GM12878 (cell line): ENCODE measurements around the gene ELP4. TPM values are rescaled to one million over a fixed set of nuclear protein-coding genes. Genes with fewer than 3 reads are reported as not detected.

Experiments
- ATAC-seq: fragments of 200-7000 bp; cut with Tn5 transposase; 3 replicates; pipeline ENCODE4 v1.9.1; 2020; ENCODE audit warnings: mild to moderate bottlenecking, moderate library complexity
- BruUV-seq: library from RNA; stranded (reverse); fragments of 400-500 nt; replicated peaks from 2 replicates; lab custom pipeline; 2021; lab: Mats Ljungman, UMichigan
- CTCF ChIA-PET: fragments of 300-600 bp; sonication (Branson Sonifier 250); formaldehyde crosslinking; extraction: SDS; loops from one replicate; lab custom pipeline; 2021; ENCODE audit warnings: inconsistent platforms; lab: Yijun Ruan, JAX
- POLR2A ChIA-PET: fragments of 350-600 bp; formaldehyde crosslinking; extraction: SDS; loops from one replicate; lab custom pipeline; 2021; ENCODE audit warnings: inconsistent platforms; lab: Charles Lee
- RAD21 ChIA-PET: fragments of 300-600 bp; sonication (Branson Sonifier 250); formaldehyde crosslinking; loops from one replicate; lab custom pipeline; 2023; ENCODE audit warnings: antibody characterized with exemption; ENCODE audit not compliant: unreplicated experiment; lab: Charles Lee
- SMC1A ChIA-PET: fragments of 300-600 bp; sonication (Branson Sonifier 250); formaldehyde crosslinking; loops from one replicate; lab custom pipeline; 2023; ENCODE audit not compliant: unreplicated experiment, uncharacterized antibody; lab: Charles Lee
- DNase-seq: peaks from one replicate; pipeline ENCODE4 v3.0.0-alpha.2; 2011; ENCODE audit warnings: low read depth, low spot score
- FAIRE-seq: peaks from 3 replicates; lab custom pipeline; 2011; peaks lifted over from hg19 to GRCh38; lab: Jason Lieb, UNC
- H2AFZ ChIP-seq: 2 replicates; pipeline ENCODE4 v1.6.0; 2011; ENCODE audit warnings: low read depth, low read length, control low read depth; ENCODE audit not compliant: control insufficient read depth
- H3K27ac ChIP-seq: 2 replicates; pipeline ENCODE4 v1.5.1; 2011; ENCODE audit warnings: control low read depth; ENCODE audit not compliant: control insufficient read depth, insufficient read depth
- H3K27me3 ChIP-seq, 2 experiments: replicated peaks in 1 of 2; 2 replicates each; pipeline versions ENCODE4 v1.6.0 to v1.6.1; 2011; ENCODE audit warnings: low read length in 1 of 2; ENCODE audit not compliant: control insufficient read depth in 2 of 2, insufficient read depth in 2 of 2
- H3K36me3 ChIP-seq, 2 experiments: 2 replicates each; pipeline ENCODE4 v1.5.1; 2011; ENCODE audit warnings: low read length in 1 of 2; ENCODE audit not compliant: control insufficient read depth in 2 of 2, insufficient read depth in 2 of 2
- H3K4me1 ChIP-seq: 2 replicates; pipeline ENCODE4 v1.6.1; 2011; ENCODE audit warnings: mild to moderate bottlenecking, low read length, moderate library complexity, mixed read lengths; ENCODE audit not compliant: control insufficient read depth, insufficient read depth
- H3K4me2 ChIP-seq: 2 replicates; pipeline ENCODE4 v1.6.0; 2011; ENCODE audit warnings: control low read depth; ENCODE audit not compliant: control insufficient read depth, insufficient read depth
- H3K4me3 ChIP-seq: fragments of 200-600 bp; sonication (generic); 2 replicates; pipeline ENCODE4 v1.5.1; 2016
- H3K79me2 ChIP-seq: 2 replicates; pipeline ENCODE4 v1.6.0; 2011; ENCODE audit warnings: low read length; ENCODE audit not compliant: control insufficient read depth, insufficient read depth
- H3K9ac ChIP-seq: 2 replicates; pipeline ENCODE4 v1.8.0; 2011; ENCODE audit warnings: low read length, control low read depth, mixed read lengths; ENCODE audit not compliant: control insufficient read depth, insufficient read depth
- H3K9me3 ChIP-seq: replicated peaks from 3 replicates; pipeline ENCODE4 v1.5.1; 2011; ENCODE audit warnings: mild to moderate bottlenecking, low read length; ENCODE audit not compliant: control insufficient read depth, insufficient read depth
- H4K20me1 ChIP-seq: 2 replicates; pipeline ENCODE4 v1.6.0; 2011; ENCODE audit not compliant: control insufficient read depth, insufficient read depth
- CUX1 ChIP-seq: IDR thresholded peaks from 2 replicates; pipeline ENCODE4 v1.6.1; 2012; ENCODE audit warnings: improper control_type of control experiment, low read depth, low read length; ENCODE audit not compliant: insufficient replicate concordance
- MEF2A ChIP-seq: IDR thresholded peaks from 2 replicates; pipeline ENCODE4 v1.6.1; 2011; ENCODE audit warnings: low read depth, mild to moderate bottlenecking, low read length, moderate library complexity; ENCODE audit not compliant: insufficient read depth
- MLLT1 ChIP-seq: fragments of 450-650 bp; IDR thresholded peaks from 2 replicates; pipeline ENCODE4 v1.6.1; 2016; ENCODE audit warnings: mild to moderate bottlenecking
- POLR2AphosphoS2 ChIP-seq: IDR thresholded peaks from 2 replicates; pipeline ENCODE4 v1.6.1; 2011; ENCODE audit warnings: low read depth, mild to moderate bottlenecking, low read length, improper control_type of control experiment, moderate library complexity
- WRNIP1 ChIP-seq: IDR thresholded peaks from 2 replicates; pipeline ENCODE4 v1.6.1; 2011; ENCODE audit warnings: low read depth, low read length, improper control_type of control experiment, borderline replicate concordance
- YY1 ChIP-seq: IDR thresholded peaks from 2 replicates; pipeline ENCODE4 v1.6.1; 2011; ENCODE audit warnings: low read depth, mild to moderate bottlenecking, low read length
- WGBS: methylation state at CpG from one replicate; pipeline ENCODE4 v1.1.6; 2016; ENCODE audit warnings: low lambda C conversion rate; ENCODE audit not compliant: insufficient replicate concordance, insufficient coverage; ENCODE audit errors: missing lambda C conversion rate; 5-methylcytosine and 5-hydroxymethylcytosine counted together
- in situ Hi-C: fragments of 300-500 bp; cut with MboI; formaldehyde crosslinking; loops from 9 replicates; pipeline ENCODE4 v1.14.3; 2018; ENCODE audit warnings: mixed read lengths
- intact Hi-C: fragments of 100-400 bp; cut with micrococcal nuclease; formaldehyde crosslinking; loops from one replicate; pipeline ENCODE4 v1.14.2; 2022; ENCODE audit not compliant: unreplicated experiment
- polyA plus RNA-seq, 11 experiments: library from polyadenylated mRNA; depleted of rRNA in 4 of 11; unstranded in 6 of 11; stranded (reverse) in 5 of 11; fragments of >200 nt; fragmentation: Nextera tagmentation in 4 of 11; fragmentation: Illumina TruSeq in 1 of 11; extraction: Ambion mirVana in 4 of 11; extraction: Trizol in 1 of 11; gene quantifications; 1 replicate in 1 of 11; 2 replicates in 10 of 11; pipeline versions ENCODE4 v1.2.1 to v1.2.3, GENCODE V29; 2011 to 2016; ENCODE audit warnings: inconsistent platforms in 2 of 11, missing spikeins in 2 of 11, low read depth in 1 of 11
- total RNA-seq, 4 experiments: library from RNA; depleted of rRNA in 3 of 4; stranded (reverse); fragments of >200 nt in 3 of 4; fragmentation: Illumina TruSeq in 1 of 4; extraction: Trizol in 1 of 4; gene quantifications; 2 replicates each; pipeline versions ENCODE4 v1.2.1 to v1.2.3, GENCODE V29; 2013 to 2021

The ELP4 gene
- total and polyA plus RNA-seq, 10 of the 15 experiments (the other 5 are each of a cell fraction or from before 2014, with no cell fraction given), result 17.7 to 36.1 (median 27.0) TPM

- Histone ChIP-seq H3K4me3 (no peak overlapping the region), H3K4me1 (no peaks in the 10 kb centered on the region), H3K79me2 (no peaks in the 10 kb centered on the region), H3K27me3 (no peaks in the 10 kb centered on the region), H3K27ac (no peak overlapping the region), H3K9me3 (no peaks in the 10 kb centered on the region), H2AFZ (no peak overlapping the region), H4K20me1 (no peaks in the 10 kb centered on the region), H3K9ac (no peak overlapping the region), H3K4me2 (no peak overlapping the region), H3K36me3 (no peaks in the 10 kb centered on the region)
- RAD21 ChIA-PET, result no interaction called here
- POLR2A ChIA-PET, result interaction anchor here (0.6 kb wide), 1 partner anchor 9 kb away, joined by 4 read pairs; no protein-coding TSS in a partner anchor
- BruUV-seq, result no TSS peak
- in situ Hi-C loops (no loop called here), intact Hi-C loops (no loop called here)
- SMC1A ChIA-PET, result no interaction called here
- no peak for ATAC-seq
- WGBS, result 86% methylated on average over 5 of the region's 5 CpGs
- FAIRE-seq, result no peak
- DNase-seq, result no peak
- TF ChIP-seq WRNIP1 (no peak), MEF2A (no peak), YY1 (no peak), MLLT1 (no peak), CUX1 (no peak), POLR2AphosphoS2 (no peak)
- CTCF ChIA-PET, result no interaction called here
Measured at GRCh38 chr11:31780480-31780971, 271.0 kb downstream of the ELP4 start.
